Natural killer cell (primary cell): Measurements from ENCODE around the gene C1orf87. TPM values are rescaled to one million over a fixed set of nuclear protein-coding genes. Genes with fewer than 3 reads are reported as not detected.

Experiments used
- ATAC-seq, 3 donors: fragments of 150-1000 bp in 2 of 3; fragments of 200-7000 bp in 1 of 3; cut with Tn5 transposase; 1 replicate in 1 of 3; 2 replicates in 2 of 3; pipeline ENCODE4 v1.10.0; 2021; ENCODE audit warnings: mild to moderate bottlenecking in 2 of 3, moderate library complexity in 2 of 3
- DNase-seq, 2 donors: peaks; one replicate each; pipeline versions ENCODE4 v3.0.0 to v3.0.0-alpha.2; 2013 to 2021; ENCODE audit warnings: mixed read lengths in 1 of 2
- H3K27ac ChIP-seq: one replicate; pipeline ENCODE4 v1.5.1; 2013; ENCODE audit warnings: mild to moderate bottlenecking, low read length
- H3K27me3 ChIP-seq: one replicate; pipeline ENCODE4 v1.6.1; 2013; ENCODE audit warnings: low read length; ENCODE audit not compliant: control insufficient read depth, insufficient read depth
- H3K36me3 ChIP-seq: one replicate; pipeline ENCODE4 v1.6.1; 2013; ENCODE audit warnings: low read length; ENCODE audit not compliant: control insufficient read depth, insufficient read depth
- H3K4me1 ChIP-seq: one replicate; pipeline ENCODE4 v1.6.1; 2013; ENCODE audit warnings: low read length; ENCODE audit not compliant: control insufficient read depth, insufficient read depth
- H3K4me3 ChIP-seq: one replicate; pipeline ENCODE4 v1.5.1; 2013; ENCODE audit warnings: low read length
- H3K9me3 ChIP-seq: one replicate; pipeline ENCODE4 v1.6.1; 2013; ENCODE audit warnings: low read length; ENCODE audit not compliant: control insufficient read depth, insufficient read depth
- H3K27ac Mint-ChIP-seq, 2 donors: one replicate each; pipeline ENCODE4 v1.8.0; 2022; ENCODE audit warnings: mild to moderate bottlenecking in 2 of 2, mixed read lengths in 2 of 2, moderate library complexity in 1 of 2
- H3K27me3 Mint-ChIP-seq, 2 donors: one replicate each; pipeline ENCODE4 v1.8.0; 2022; ENCODE audit warnings: low read depth in 2 of 2, mixed read lengths in 2 of 2
- H3K36me3 Mint-ChIP-seq: one replicate; pipeline ENCODE4 v1.8.0; 2022; ENCODE audit warnings: mixed read lengths
- H3K4me1 Mint-ChIP-seq, 2 donors: one replicate each; pipeline ENCODE4 v1.8.0; 2022; ENCODE audit warnings: mixed read lengths in 2 of 2
- H3K4me3 Mint-ChIP-seq: one replicate; pipeline ENCODE4 v1.8.0; 2022; ENCODE audit warnings: mild to moderate bottlenecking, moderate library complexity, mixed read lengths
- H3K9me3 Mint-ChIP-seq, 2 donors: one replicate each; pipeline ENCODE4 v1.8.0; 2022; ENCODE audit warnings: mixed read lengths in 2 of 2
- WGBS: methylation state at CpG from one replicate; pipeline ENCODE4 v1.1.7; 2013; ENCODE audit warnings: missing lambda C conversion rate; ENCODE audit not compliant: insufficient coverage; 5-methylcytosine and 5-hydroxymethylcytosine counted together
- intact Hi-C: fragments of 100-400 bp; cut with micrococcal nuclease; formaldehyde crosslinking; loops from one replicate; pipeline ENCODE4 v1.14.2; 2022
- total RNA-seq, 4 donors: library from RNA; stranded (reverse); fragments of 120-200 nt in 1 of 4; gene quantifications; one replicate each; pipeline versions ENCODE4 v1.2.3 to v1.2.4, GENCODE V29; 2013 to 2022
- TF ChIP-seq, protein P1 (sequence below): fragments of 200-600 bp; IDR thresholded peaks from one replicate; pipeline ENCODE4 v1.8.0; 2022; ENCODE audit warnings: antibody characterized with exemption

Gene C1orf87
- total RNA-seq, 3 donors from 2014 or later (not counting 1 experiment from before 2014, with no cell fraction given) = not detected

GRCh38 chr1:60036856-60037460 lies 36.6 kb downstream of the C1orf87 start:
- H3K27ac Mint-ChIP-seq = no peak overlapping the region
- no peak overlapping the region for H3K4me3 Mint-ChIP-seq
- 78% methylated on average over 6 of the region's 6 CpGs for WGBS
- DNase-seq (no peak), ATAC-seq (no peak)
- Histone ChIP-seq H3K4me3 (no peak overlapping the region), H3K27ac (no peak overlapping the region), H3K9me3 (no peaks in the 10 kb centered on the region), H3K27me3 (no peaks in the 10 kb centered on the region), H3K4me1 (no peaks in the 10 kb centered on the region), H3K36me3 (no peaks in the 10 kb centered on the region)
- H3K9me3 Mint-ChIP-seq = no peaks in the 10 kb centered on the region
- H3K27me3 Mint-ChIP-seq = no peaks in the 10 kb centered on the region
- no peaks in the 10 kb centered on the region for H3K36me3 Mint-ChIP-seq
- TF ChIP-seq, protein P1, sequence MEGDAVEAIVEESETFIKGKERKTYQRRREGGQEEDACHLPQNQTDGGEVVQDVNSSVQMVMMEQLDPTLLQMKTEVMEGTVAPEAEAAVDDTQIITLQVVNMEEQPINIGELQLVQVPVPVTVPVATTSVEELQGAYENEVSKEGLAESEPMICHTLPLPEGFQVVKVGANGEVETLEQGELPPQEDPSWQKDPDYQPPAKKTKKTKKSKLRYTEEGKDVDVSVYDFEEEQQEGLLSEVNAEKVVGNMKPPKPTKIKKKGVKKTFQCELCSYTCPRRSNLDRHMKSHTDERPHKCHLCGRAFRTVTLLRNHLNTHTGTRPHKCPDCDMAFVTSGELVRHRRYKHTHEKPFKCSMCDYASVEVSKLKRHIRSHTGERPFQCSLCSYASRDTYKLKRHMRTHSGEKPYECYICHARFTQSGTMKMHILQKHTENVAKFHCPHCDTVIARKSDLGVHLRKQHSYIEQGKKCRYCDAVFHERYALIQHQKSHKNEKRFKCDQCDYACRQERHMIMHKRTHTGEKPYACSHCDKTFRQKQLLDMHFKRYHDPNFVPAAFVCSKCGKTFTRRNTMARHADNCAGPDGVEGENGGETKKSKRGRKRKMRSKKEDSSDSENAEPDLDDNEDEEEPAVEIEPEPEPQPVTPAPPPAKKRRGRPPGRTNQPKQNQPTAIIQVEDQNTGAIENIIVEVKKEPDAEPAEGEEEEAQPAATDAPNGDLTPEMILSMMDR = no peak
- no peaks in the 10 kb centered on the region for H3K4me1 Mint-ChIP-seq
- intact Hi-C loops = no loop called here

- Mint-ChIP-seq H3K27ac (no peak overlapping the region), H3K36me3 (no peaks in the 10 kb centered on the region), H3K4me3 (no peak overlapping the region), H3K27me3 (no peaks in the 10 kb centered on the region), H3K4me1 (no peaks in the 10 kb centered on the region), H3K9me3 (no peaks in the 10 kb centered on the region)
- WGBS = 97% methylated on average over 2 of the region's 2 CpGs
- intact Hi-C loops = no loop called here
- Histone ChIP-seq H3K36me3 (no peaks in the 10 kb centered on the region), H3K27ac (no peak overlapping the region), H3K27me3 (no peaks in the 10 kb centered on the region), H3K4me3 (no peak overlapping the region), H3K9me3 (no peaks in the 10 kb centered on the region), H3K4me1 (no peaks in the 10 kb centered on the region)
- DNase-seq = no peak
- TF ChIP-seq, protein P1 = no peak
- no peak for ATAC-seq
These were observed 37.6 kb downstream of the C1orf87 start for GRCh38 chr1:60035921-60036320.

DNA sequence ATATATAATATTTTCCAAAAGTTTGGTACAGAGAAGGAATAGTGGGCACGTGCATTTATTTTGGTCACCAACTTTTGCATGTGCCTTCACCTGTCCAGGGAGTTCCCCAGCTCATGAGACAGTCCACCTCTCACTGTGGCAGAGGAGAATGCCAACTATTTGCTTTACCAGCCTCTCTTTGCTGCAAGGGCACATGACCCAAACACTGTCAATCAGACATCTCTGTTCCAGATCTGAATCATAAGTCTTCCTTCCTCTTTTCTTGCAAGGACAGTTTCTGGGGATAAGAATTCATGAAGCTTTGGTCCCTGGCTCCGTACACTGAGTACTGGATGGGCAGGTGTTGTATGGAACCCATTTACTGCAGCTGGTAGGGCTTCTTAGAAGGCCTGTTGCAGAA lies 38.6 kb downstream of the C1orf87 start:
- Mint-ChIP-seq H3K36me3 (no peaks in the 10 kb centered on the region), H3K4me1 (no peaks in the 10 kb centered on the region), H3K27me3 (no peaks in the 10 kb centered on the region), H3K9me3 (no peaks in the 10 kb centered on the region), H3K27ac (no peak overlapping the region), H3K4me3 (no peak overlapping the region)
- ATAC-seq = no peak
- no peak for DNase-seq
- Histone ChIP-seq H3K27me3 (no peaks in the 10 kb centered on the region), H3K4me3 (no peak overlapping the region), H3K27ac (no peak overlapping the region), H3K9me3 (no peaks in the 10 kb centered on the region), H3K4me1 (no peaks in the 10 kb centered on the region), H3K36me3 (no peaks in the 10 kb centered on the region)
- intact Hi-C loops = no loop called here
- 70% methylated on average over 2 of the region's 2 CpGs for WGBS
- TF ChIP-seq, protein P1 = no peak

DNA sequence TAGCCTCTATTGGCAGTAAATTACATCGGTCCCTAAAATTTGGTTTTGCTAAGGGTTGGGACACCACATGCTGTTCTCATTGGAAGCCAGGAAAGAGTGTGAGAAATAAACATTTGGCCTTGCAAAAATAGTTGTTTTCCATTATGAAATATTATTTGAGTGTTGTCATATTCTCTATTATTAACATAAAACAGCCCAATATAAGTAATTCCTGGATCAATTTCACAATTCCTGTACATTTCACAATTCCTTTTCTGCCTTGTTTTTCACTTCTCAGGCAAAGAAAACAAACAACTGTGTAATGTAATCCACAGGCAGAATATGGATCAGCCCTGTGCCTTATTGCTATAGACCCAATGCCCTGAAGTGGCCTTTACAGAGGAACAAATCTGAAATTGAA lies 40.5 kb downstream of the C1orf87 start:
- ATAC-seq = no peak
- Histone ChIP-seq H3K4me1 (no peaks in the 10 kb centered on the region), H3K9me3 (no peaks in the 10 kb centered on the region), H3K4me3 (no peak overlapping the region), H3K36me3 (no peaks in the 10 kb centered on the region), H3K27ac (no peak overlapping the region), H3K27me3 (no peaks in the 10 kb centered on the region)
- Mint-ChIP-seq H3K9me3 (no peaks in the 10 kb centered on the region), H3K4me3 (no peak overlapping the region), H3K36me3 (no peaks in the 10 kb centered on the region), H3K4me1 (no peaks in the 10 kb centered on the region), H3K27ac (no peak overlapping the region), H3K27me3 (peaks cover 0 to 5% of the 10 kb centered on the region in 2 donors)
- intact Hi-C loops = no loop called here
- TF ChIP-seq, protein P1 = no peak
- no peak for DNase-seq
- 89% methylated on average over 1 of the region's 1 CpG for WGBS
